GM12892 (cell line): ENCODE results near the gene SLC10A3.

Experiments
- POLR2A ChIP-seq: IDR thresholded peaks from 2 replicates; pipeline ENCODE4 v1.6.1; 2011; ENCODE audit warnings: low read depth, low read length, control low read depth
- POLR2AphosphoS5 ChIP-seq: IDR thresholded peaks from 2 replicates; pipeline ENCODE4 v1.6.1; 2011; ENCODE audit warnings: low read depth, low read length, control low read depth

- TF ChIP-seq POLR2A (no peak), POLR2AphosphoS5 (no peak)
Observed at GRCh38 chrX:154483325-154483724, 7.1 kb downstream of the SLC10A3 start.
